HEK293 (cell line): ENCODE measurements around the gene CNST.
A peak's percentile ranks its signal among the peaks of the same experiment; 100 is the strongest.

Source experiments
- CTCF ChIA-PET: fragments of 350-600 bp; formaldehyde crosslinking; extraction: SDS; loops from one replicate; lab custom pipeline; 2021; ENCODE audit warnings: antibody characterized with exemption; lab: Yijun Ruan, JAX
- POLR2A ChIA-PET: fragments of 300-600 bp; formaldehyde crosslinking; extraction: SDS; loops from one replicate; lab custom pipeline; 2020; ENCODE audit warnings: antibody characterized with exemption, inconsistent platforms; lab: Yijun Ruan, JAX
- H3K27ac ChIP-seq: fragments of 200-500 bp; sonication (Bioruptor generic); 2 replicates; pipeline ENCODE4 v1.5.1; 2014; ENCODE audit warnings: low read depth, low read length, control low read depth, inconsistent platforms; ENCODE audit errors: extremely low read depth
- H3K36me3 ChIP-seq, 2 experiments: fragments of 200-500 bp in 1 of 2; sonication (Bioruptor generic) in 1 of 2; 1 replicate in 1 of 2; 2 replicates in 1 of 2; pipeline ENCODE4 v1.5.1; 2014 to 2017; ENCODE audit warnings: inconsistent platforms in 2 of 2, low read length in 2 of 2; ENCODE audit not compliant: control insufficient read depth in 2 of 2, insufficient read depth in 1 of 2
- H3K4me1 ChIP-seq: fragments of 200-500 bp; sonication (Bioruptor generic); 2 replicates; pipeline ENCODE4 v1.5.1; 2014; ENCODE audit warnings: mild to moderate bottlenecking, low read length, inconsistent platforms; ENCODE audit not compliant: control insufficient read depth, insufficient read depth
- H3K4me3 ChIP-seq: 2 replicates; pipeline ENCODE4 v1.5.1; 2011; ENCODE audit warnings: low read depth, mild to moderate bottlenecking, control low read depth, low read length, moderate library complexity
- H3K9me3 ChIP-seq: fragments of 200-500 bp; sonication (Bioruptor generic); 2 replicates; pipeline ENCODE4 v1.5.1; 2014; ENCODE audit warnings: low read depth, low read length, inconsistent platforms; ENCODE audit not compliant: control insufficient read depth, insufficient read depth
- ELK4 ChIP-seq: IDR thresholded peaks from 2 replicates; pipeline ENCODE4 v1.6.1; 2011; ENCODE audit warnings: mild to moderate bottlenecking, low read depth, low read length, borderline replicate concordance
- GLIS1 ChIP-seq: fragments of 450-650 bp; formaldehyde crosslinking; IDR thresholded peaks from 2 replicates; pipeline ENCODE4 v1.5.1; 2016; ENCODE audit warnings: missing biosample characterization, missing genetic modification characterization
- HOXA7 ChIP-seq: sonication (generic); formaldehyde crosslinking; IDR thresholded peaks from 2 replicates; pipeline ENCODE4 v1.8.1; 2022; ENCODE audit warnings: missing genetic modification reagents, borderline replicate concordance
- KLF8 ChIP-seq: fragments of 450-650 bp; formaldehyde crosslinking; IDR thresholded peaks from 2 replicates; pipeline ENCODE4 v1.5.1; 2016; ENCODE audit warnings: missing biosample characterization, missing genetic modification characterization
- MYNN ChIP-seq: fragments of 450-650 bp; formaldehyde crosslinking; IDR thresholded peaks from 2 replicates; pipeline ENCODE4 v1.5.1; 2016; ENCODE audit warnings: missing biosample characterization, missing genetic modification characterization, borderline replicate concordance
- PRDM1 ChIP-seq: fragments of 450-650 bp; formaldehyde crosslinking; IDR thresholded peaks from 2 replicates; pipeline ENCODE4; 2016; ENCODE audit warnings: missing biosample characterization, missing genetic modification characterization
- RBAK ChIP-seq: fragments of 450-650 bp; formaldehyde crosslinking; IDR thresholded peaks from 2 replicates; pipeline ENCODE4 v1.5.1; 2016; ENCODE audit warnings: missing biosample characterization, missing genetic modification characterization
- TRIM28 ChIP-seq: IDR thresholded peaks from 2 replicates; pipeline ENCODE4 v1.6.1; 2011; ENCODE audit warnings: low read length, control low read depth, borderline replicate concordance
- ZEB2 ChIP-seq: fragments of 450-650 bp; formaldehyde crosslinking; IDR thresholded peaks from 2 replicates; pipeline ENCODE4 v1.5.1; 2016; ENCODE audit warnings: missing biosample characterization, missing genetic modification characterization
- ZNF362 ChIP-seq: fragments of 450-650 bp; formaldehyde crosslinking; IDR thresholded peaks from 2 replicates; pipeline ENCODE4 v1.5.1; 2016; ENCODE audit warnings: missing biosample characterization, missing genetic modification characterization
- ZNF398 ChIP-seq: fragments of 450-650 bp; formaldehyde crosslinking; IDR thresholded peaks from 2 replicates; pipeline ENCODE4 v1.5.1; 2017; ENCODE audit warnings: missing biosample characterization, missing genetic modification characterization
- ZNF423 ChIP-seq: fragments of 450-650 bp; formaldehyde crosslinking; IDR thresholded peaks from 2 replicates; pipeline ENCODE4 v1.5.1; 2016; ENCODE audit warnings: missing biosample characterization, missing genetic modification characterization
- ZNF433 ChIP-seq: fragments of 450-650 bp; formaldehyde crosslinking; IDR thresholded peaks from 2 replicates; pipeline ENCODE4 v1.5.1; 2016; ENCODE audit warnings: missing biosample characterization, missing genetic modification characterization, low read depth
- ZNF514 ChIP-seq: fragments of 450-650 bp; formaldehyde crosslinking; IDR thresholded peaks from 2 replicates; pipeline ENCODE4 v1.5.1; 2016; ENCODE audit warnings: missing biosample characterization, missing genetic modification characterization
- ZNF549 ChIP-seq: fragments of 450-650 bp; IDR thresholded peaks from 2 replicates; pipeline ENCODE4 v1.5.1; 2018; ENCODE audit warnings: missing biosample characterization, missing genetic modification characterization, mild to moderate bottlenecking, inconsistent platforms, moderate library complexity
- ZNF623 ChIP-seq: fragments of 450-650 bp; formaldehyde crosslinking; IDR thresholded peaks from 2 replicates; pipeline ENCODE4 v1.5.1; 2016; ENCODE audit warnings: missing biosample characterization, missing genetic modification characterization
- ZNF76 ChIP-seq: fragments of 450-650 bp; formaldehyde crosslinking; IDR thresholded peaks from 2 replicates; pipeline ENCODE4; 2016; ENCODE audit warnings: low read depth, missing biosample characterization, missing genetic modification characterization, borderline replicate concordance
- ZNF830 ChIP-seq: fragments of 450-650 bp; IDR thresholded peaks from 2 replicates; pipeline ENCODE4 v1.5.0; 2018; ENCODE audit warnings: missing biosample characterization, missing genetic modification characterization, low read depth, mild to moderate bottlenecking, moderate library complexity
- ZSCAN18 ChIP-seq: fragments of 450-650 bp; formaldehyde crosslinking; IDR thresholded peaks from 2 replicates; pipeline ENCODE4 v1.5.1; 2016; ENCODE audit warnings: missing biosample characterization, missing genetic modification characterization
- ZSCAN23 ChIP-seq: fragments of 450-650 bp; formaldehyde crosslinking; IDR thresholded peaks from 2 replicates; pipeline ENCODE4 v1.5.1; 2016; ENCODE audit warnings: missing biosample characterization, missing genetic modification characterization
- TF ChIP-seq, protein P1 (sequence below): fragments of 450-650 bp; formaldehyde crosslinking; IDR thresholded peaks from 2 replicates; pipeline ENCODE4 v1.5.1; 2016; ENCODE audit warnings: missing biosample characterization, missing genetic modification characterization
- TF ChIP-seq, protein P2 (sequence below): fragments of 450-650 bp; formaldehyde crosslinking; IDR thresholded peaks from 2 replicates; pipeline ENCODE4 v1.5.1; 2016; ENCODE audit warnings: missing biosample characterization, missing genetic modification characterization

CNST gene

DNA sequence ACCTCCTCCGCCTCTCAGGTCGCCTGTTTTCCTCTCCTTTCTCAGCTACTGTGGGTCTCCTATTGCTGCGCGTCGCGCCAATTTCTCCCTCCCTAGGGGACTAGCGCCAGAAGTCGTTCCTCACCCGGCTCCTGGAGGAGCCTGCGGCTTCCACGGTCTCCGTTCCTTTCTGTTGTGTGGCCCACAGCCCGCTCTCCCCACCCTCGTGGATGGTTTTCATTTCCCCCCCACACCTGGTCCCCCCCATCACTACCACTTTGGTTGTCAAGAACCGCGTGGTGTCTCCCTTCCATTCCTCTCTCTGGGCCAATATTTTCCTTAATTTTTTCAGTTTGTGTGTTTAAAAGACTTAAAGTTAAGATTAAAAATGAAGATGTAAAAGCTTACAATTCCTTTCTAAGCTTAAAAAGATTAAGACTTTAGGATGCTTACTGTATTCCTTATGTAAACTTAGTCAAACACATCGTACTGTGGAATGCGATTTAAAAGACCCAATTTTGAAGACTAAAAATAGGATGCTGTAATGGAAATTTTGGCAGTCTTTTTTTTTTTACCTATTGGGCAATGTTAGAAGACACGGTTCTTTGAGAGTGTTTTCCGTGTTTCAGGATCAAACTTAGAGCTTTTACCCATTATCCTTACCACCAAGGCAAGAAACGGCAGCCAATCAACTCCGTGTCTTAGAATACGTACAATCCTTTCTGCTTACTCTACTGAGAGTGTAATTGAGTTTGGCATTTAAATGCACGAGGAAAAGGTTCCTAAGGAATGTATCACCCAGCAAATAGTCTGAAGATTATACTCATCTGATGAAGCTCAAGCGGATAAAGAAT, 773 bp downstream of the CNST start (continued):
- TF ChIP-seq ZNF398 (tag by site-specific recombination), result peak; percentile 62
- TF ChIP-seq, protein P1, sequence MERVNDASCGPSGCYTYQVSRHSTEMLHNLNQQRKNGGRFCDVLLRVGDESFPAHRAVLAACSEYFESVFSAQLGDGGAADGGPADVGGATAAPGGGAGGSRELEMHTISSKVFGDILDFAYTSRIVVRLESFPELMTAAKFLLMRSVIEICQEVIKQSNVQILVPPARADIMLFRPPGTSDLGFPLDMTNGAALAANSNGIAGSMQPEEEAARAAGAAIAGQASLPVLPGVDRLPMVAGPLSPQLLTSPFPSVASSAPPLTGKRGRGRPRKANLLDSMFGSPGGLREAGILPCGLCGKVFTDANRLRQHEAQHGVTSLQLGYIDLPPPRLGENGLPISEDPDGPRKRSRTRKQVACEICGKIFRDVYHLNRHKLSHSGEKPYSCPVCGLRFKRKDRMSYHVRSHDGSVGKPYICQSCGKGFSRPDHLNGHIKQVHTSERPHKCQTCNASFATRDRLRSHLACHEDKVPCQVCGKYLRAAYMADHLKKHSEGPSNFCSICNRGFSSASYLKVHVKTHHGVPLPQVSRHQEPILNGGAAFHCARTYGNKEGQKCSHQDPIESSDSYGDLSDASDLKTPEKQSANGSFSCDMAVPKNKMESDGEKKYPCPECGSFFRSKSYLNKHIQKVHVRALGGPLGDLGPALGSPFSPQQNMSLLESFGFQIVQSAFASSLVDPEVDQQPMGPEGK, result peak; percentile 53; the same call in 1 of the 2 replicates
- TF ChIP-seq, protein P2, sequence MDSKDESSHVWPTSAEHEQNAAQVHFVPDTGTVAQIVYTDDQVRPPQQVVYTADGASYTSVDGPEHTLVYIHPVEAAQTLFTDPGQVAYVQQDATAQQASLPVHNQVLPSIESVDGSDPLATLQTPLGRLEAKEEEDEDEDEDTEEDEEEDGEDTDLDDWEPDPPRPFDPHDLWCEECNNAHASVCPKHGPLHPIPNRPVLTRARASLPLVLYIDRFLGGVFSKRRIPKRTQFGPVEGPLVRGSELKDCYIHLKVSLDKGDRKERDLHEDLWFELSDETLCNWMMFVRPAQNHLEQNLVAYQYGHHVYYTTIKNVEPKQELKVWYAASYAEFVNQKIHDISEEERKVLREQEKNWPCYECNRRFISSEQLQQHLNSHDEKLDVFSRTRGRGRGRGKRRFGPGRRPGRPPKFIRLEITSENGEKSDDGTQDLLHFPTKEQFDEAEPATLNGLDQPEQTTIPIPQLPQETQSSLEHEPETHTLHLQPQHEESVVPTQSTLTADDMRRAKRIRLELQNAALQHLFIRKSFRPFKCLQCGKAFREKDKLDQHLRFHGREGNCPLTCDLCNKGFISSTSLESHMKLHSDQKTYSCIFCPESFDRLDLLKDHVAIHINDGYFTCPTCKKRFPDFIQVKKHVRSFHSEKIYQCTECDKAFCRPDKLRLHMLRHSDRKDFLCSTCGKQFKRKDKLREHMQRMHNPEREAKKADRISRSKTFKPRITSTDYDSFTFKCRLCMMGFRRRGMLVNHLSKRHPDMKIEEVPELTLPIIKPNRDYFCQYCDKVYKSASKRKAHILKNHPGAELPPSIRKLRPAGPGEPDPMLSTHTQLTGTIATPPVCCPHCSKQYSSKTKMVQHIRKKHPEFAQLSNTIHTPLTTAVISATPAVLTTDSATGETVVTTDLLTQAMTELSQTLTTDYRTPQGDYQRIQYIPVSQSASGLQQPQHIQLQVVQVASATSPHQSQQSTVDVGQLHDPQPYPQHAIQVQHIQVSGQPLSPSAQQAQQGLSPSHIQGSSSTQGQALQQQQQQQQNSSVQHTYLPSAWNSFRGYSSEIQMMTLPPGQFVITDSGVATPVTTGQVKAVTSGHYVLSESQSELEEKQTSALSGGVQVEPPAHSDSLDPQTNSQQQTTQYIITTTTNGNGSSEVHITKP (tag by site-specific recombination), result no peak
- TF ChIP-seq RBAK (tag by site-specific recombination), result no peak
- no peak for TF ChIP-seq PRDM1 (tag by site-specific recombination)

- H3K36me3 ChIP-seq, result peaks cover 0 to 8% of the 10 kb centered on the region in 2 experiments; a peak in 1 of 3 replicates
- no peak overlapping the region for H3K27ac ChIP-seq
- no peak for TF ChIP-seq ELK4
- TF ChIP-seq ZNF362 (tag by site-specific recombination), result no peak
- TF ChIP-seq ZNF76 (tag by site-specific recombination), result no peak
- TF ChIP-seq ZNF549 (tag by site-specific recombination), result no peak
- no peak for TF ChIP-seq ZSCAN18 (tag by site-specific recombination)
- no peak for TF ChIP-seq ZNF623 (tag by site-specific recombination)
- TF ChIP-seq ZNF423 (tag by site-specific recombination), result no peak
- TF ChIP-seq HOXA7 (CRISPR knock-in tag), result no peak
- no peak for TF ChIP-seq TRIM28
- no peak for TF ChIP-seq ZSCAN23 (tag by site-specific recombination)
- no peak for TF ChIP-seq ZNF514 (tag by site-specific recombination)
- TF ChIP-seq KLF8 (tag by site-specific recombination), result no peak
- TF ChIP-seq GLIS1 (tag by site-specific recombination), result no peak
- no peak for TF ChIP-seq ZNF433
- no peak for TF ChIP-seq ZNF830
- TF ChIP-seq ZEB2, result no peak
- TF ChIP-seq MYNN (tag by site-specific recombination), result no peak
- no peaks in the 10 kb centered on the region for H3K4me1 ChIP-seq
- ChIA-PET CTCF (no interaction called here), POLR2A (interaction anchor here (0.7 kb wide), 1 partner anchor 122 kb away, joined by 3 read pairs; no protein-coding TSS in a partner anchor)
- H3K9me3 ChIP-seq, result no peaks in the 10 kb centered on the region
- H3K4me3 ChIP-seq, result peak overlapping the region; percentile 75
Observed at GRCh38 chr1:246567646-246568235, 1.5 kb downstream of the CNST start.
